HepG2 (cell line): ENCODE data around the gene STPG4. TPM values are rescaled to one million over a fixed set of nuclear protein-coding genes. Genes with fewer than 3 reads are reported as not detected.
A peak's percentile ranks its signal among the peaks of the same experiment; 100 is the strongest.

ENCODE experiments used
- ATAC-seq: fragments of 200-7000 bp; cut with Tn5 transposase; 3 replicates; pipeline ENCODE4 v1.9.1; 2020; ENCODE audit warnings: mild to moderate bottlenecking, moderate library complexity
- BruUV-seq: library from RNA; stranded (reverse); fragments of 400-500 nt; replicated peaks from 2 replicates; lab custom pipeline; 2021; lab: Mats Ljungman, UMichigan
- CTCF ChIA-PET: fragments of 300-600 bp; formaldehyde crosslinking; extraction: SDS; loops from one replicate; lab custom pipeline; 2021; ENCODE audit warnings: low total read pairs, inconsistent platforms, low intra/inter-chr PET ratio; lab: Yijun Ruan, JAX
- POLR2A ChIA-PET: fragments of 350-600 bp; sonication (Branson Sonifier 250); formaldehyde crosslinking; loops from one replicate; lab custom pipeline; 2020; ENCODE audit warnings: antibody characterized with exemption, inconsistent platforms; lab: Yijun Ruan, JAX
- DNase-seq: peaks from one replicate; pipeline ENCODE4 v3.0.0-alpha.2; 2015; ENCODE audit warnings: low spot score
- FAIRE-seq: peaks from 3 replicates; lab custom pipeline; 2011; peaks lifted over from hg19 to GRCh38; lab: Jason Lieb, UNC
- H2AFZ ChIP-seq: one replicate; pipeline ENCODE4 v1.6.1; 2011; ENCODE audit warnings: low read length, inconsistent platforms
- H3K27ac ChIP-seq: fragments of 300-600 bp; 3 replicates; pipeline ENCODE4 v1.8.0; 2011; ENCODE audit warnings: mixed run types, mild to moderate bottlenecking, mixed read lengths, low read length, inconsistent platforms; ENCODE audit not compliant: insufficient read depth; ENCODE audit errors: extremely low read length
- H3K27me3 ChIP-seq, 2 experiments: fragments of 200-600 bp in 1 of 2; 2 replicates in 1 of 2; 3 replicates in 1 of 2; pipeline versions ENCODE4 v1.6.0 to v1.8.0; 2011; ENCODE audit warnings: low read length in 2 of 2, mild to moderate bottlenecking in 2 of 2, moderate library complexity in 2 of 2, inconsistent platforms in 1 of 2; ENCODE audit not compliant: insufficient read depth in 2 of 2, control insufficient read depth in 1 of 2
- H3K36me3 ChIP-seq, 2 experiments: fragments of 200-600 bp in 1 of 2; replicated peaks in 1 of 2; 2 replicates in 1 of 2; 3 replicates in 1 of 2; pipeline versions ENCODE4 v1.5.1 to v1.8.0; 2011; ENCODE audit warnings: low read length in 2 of 2, inconsistent platforms in 1 of 2; ENCODE audit not compliant: insufficient read depth in 2 of 2, control insufficient read depth in 1 of 2
- H3K4me1 ChIP-seq: 2 replicates; pipeline ENCODE4 v1.5.1; 2012; ENCODE audit warnings: low read length, inconsistent platforms; ENCODE audit not compliant: insufficient read depth
- H3K4me2 ChIP-seq: 2 replicates; pipeline ENCODE4 v1.6.0; 2011; ENCODE audit warnings: low read depth, low read length, inconsistent platforms
- H3K4me3 ChIP-seq, 3 experiments: fragments of 200-600 bp in 1 of 3; sonication (generic), shearing (Covaris generic) in 1 of 3; replicated peaks in 1 of 3; 2 replicates each; pipeline ENCODE4 v1.5.1; 2011 to 2016; ENCODE audit warnings: low read length in 3 of 3, inconsistent platforms in 2 of 3, low read depth in 2 of 3, mild to moderate bottlenecking in 2 of 3, control low read depth in 1 of 3, mixed read lengths in 1 of 3; ENCODE audit not compliant: insufficient read depth in 1 of 3
- H3K79me2 ChIP-seq: one replicate; pipeline ENCODE4 v1.6.1; 2011; ENCODE audit warnings: low read length, inconsistent platforms; ENCODE audit not compliant: insufficient read depth
- H3K9ac ChIP-seq: 2 replicates; pipeline ENCODE4 v1.6.0; 2011; ENCODE audit warnings: mild to moderate bottlenecking, low read depth, low read length, inconsistent platforms; ENCODE audit not compliant: insufficient read depth
- H3K9me3 ChIP-seq: 2 replicates; pipeline ENCODE4 v1.5.1; 2012; ENCODE audit warnings: mild to moderate bottlenecking, low read length
- H4K20me1 ChIP-seq: 2 replicates; pipeline ENCODE4 v1.6.0; 2011; ENCODE audit warnings: inconsistent platforms, mild to moderate bottlenecking, low read length, moderate library complexity; ENCODE audit not compliant: insufficient read depth
- ARNTL ChIP-seq: sonication (generic); formaldehyde crosslinking; IDR thresholded peaks from 2 replicates; pipeline ENCODE4 v1.4.0; 2020; ENCODE audit warnings: mild to moderate bottlenecking, missing genetic modification reagents
- KAT2B ChIP-seq: fragments of 150-350 bp; IDR thresholded peaks from 2 replicates; pipeline ENCODE4 v1.6.1; 2014; ENCODE audit warnings: low read depth, low read length, borderline replicate concordance
- MLLT10 ChIP-seq: sonication (generic); formaldehyde crosslinking; IDR thresholded peaks from 2 replicates; pipeline ENCODE4 v1.4.0; 2020; ENCODE audit warnings: missing genetic modification reagents
- SMAD1 ChIP-seq: sonication (generic); formaldehyde crosslinking; IDR thresholded peaks from 2 replicates; pipeline ENCODE4 v1.4.0; 2020; ENCODE audit warnings: missing genetic modification reagents, low read depth, mild to moderate bottlenecking, borderline replicate concordance
- SMAD9 ChIP-seq: sonication (generic); formaldehyde crosslinking; IDR thresholded peaks from 2 replicates; pipeline ENCODE4 v1.5.1; 2020; ENCODE audit warnings: mild to moderate bottlenecking, missing genetic modification reagents
- ZNF225 ChIP-seq: sonication (generic); formaldehyde crosslinking; IDR thresholded peaks from 2 replicates; pipeline ENCODE4 v1.4.0; 2020; ENCODE audit warnings: mild to moderate bottlenecking, missing genetic modification reagents
- ZNF432 ChIP-seq: sonication (generic); formaldehyde crosslinking; IDR thresholded peaks from 2 replicates; pipeline ENCODE4 v1.5.0; 2020; ENCODE audit warnings: missing genetic modification reagents, mild to moderate bottlenecking, borderline replicate concordance
- ZNF441 ChIP-seq: sonication (generic); formaldehyde crosslinking; IDR thresholded peaks from 2 replicates; pipeline ENCODE4 v1.7.0; 2021; ENCODE audit warnings: missing genetic modification reagents, borderline replicate concordance
- WGBS: methylation state at CpG from one replicate; pipeline ENCODE4 v1.1.6; 2017; ENCODE audit warnings: low lambda C conversion rate; 5-methylcytosine and 5-hydroxymethylcytosine counted together
- in situ Hi-C: cut with HindIII; loops from 2 replicates; pipeline ENCODE4 v1.10.0; 2017; ENCODE audit warnings: low pct_unique_long_range_greater_than_20kb; ENCODE audit not compliant: extremely low pct_ligation_motif_present
- intact Hi-C: fragments of 100-400 bp; cut with micrococcal nuclease; formaldehyde crosslinking; loops from one replicate; pipeline ENCODE4 v1.10.0; 2022; ENCODE audit not compliant: unreplicated experiment
- polyA plus RNA-seq, 8 experiments: library from polyadenylated mRNA; depleted of rRNA in 3 of 8; stranded (reverse) in 7 of 8; unstranded in 1 of 8; fragments of >200 nt; fragmentation: Illumina TruSeq in 4 of 8; extraction: Trizol in 4 of 8; gene quantifications; 2 replicates each; pipeline versions ENCODE4 v1.2.1 to v1.2.3, GENCODE V29; 2011 to 2016; ENCODE audit warnings: low read depth in 4 of 8, missing spikeins in 1 of 8, mixed read lengths in 1 of 8; ENCODE audit not compliant: insufficient read depth in 1 of 8
- total RNA-seq, 5 experiments: library from RNA; depleted of rRNA; stranded (reverse); fragments of >200 nt; fragmentation: Illumina TruSeq; extraction: Trizol; gene quantifications; 2 replicates each; pipeline ENCODE4 v1.2.3, GENCODE V29; 2016; ENCODE audit warnings: low read depth in 1 of 5
- TF ChIP-seq, protein P1 (sequence below): sonication (generic); formaldehyde crosslinking; IDR thresholded peaks from 2 replicates; pipeline ENCODE4 v1.5.0; 2020; ENCODE audit warnings: mild to moderate bottlenecking, missing genetic modification reagents, borderline replicate concordance
- TF ChIP-seq, protein P2 (sequence below): sonication (generic); formaldehyde crosslinking; IDR thresholded peaks from 2 replicates; pipeline ENCODE4 v1.5.1; 2020; ENCODE audit warnings: mild to moderate bottlenecking, missing genetic modification reagents

Gene STPG4
- total and polyA plus RNA-seq, 2 of the 13 experiments (the other 11 are each of a cell fraction or from before 2014, with no cell fraction given): 0.11 to 0.15 TPM

GRCh38 chr2:47119001-47119400, 36.1 kb downstream of the STPG4 start:
- no peaks in the 10 kb centered on the region for H3K79me2 ChIP-seq
- no peak for TF ChIP-seq ARNTL (CRISPR knock-in tag)
- no peak for TF ChIP-seq ZNF225 (CRISPR knock-in tag)
- TF ChIP-seq KAT2B: no peak
- TF ChIP-seq, all 625 proteins: peak for 0
- Histone ChIP-seq H3K9ac (no peak overlapping the region), H4K20me1 (no peaks in the 10 kb centered on the region), H3K4me3 (no peak overlapping the region), H3K27ac (no peak overlapping the region), H3K4me1 (peaks cover 33% of the 10 kb centered on the region), H2AFZ (no peak overlapping the region), H3K9me3 (no peaks in the 10 kb centered on the region), H3K4me2 (no peak overlapping the region), H3K27me3 (0 out of 5 replicates have a peak, but pooled peaks cover 0 to 2% of the 10 kb centered on the region in 2 experiments), H3K36me3 (no peaks in the 10 kb centered on the region)
- CTCF ChIA-PET: no interaction called here
- FAIRE-seq: no peak
- POLR2A ChIA-PET: no interaction called here
- intact Hi-C loops: loop anchor here (5.0 kb wide), 1 partner anchor 42 kb away; no protein-coding TSS in a partner anchor
- BruUV-seq: no TSS peak
- ATAC-seq: peak; percentile 26; the same call in 1 of the 3 replicates
- no peak for DNase-seq
- WGBS: 12% methylated on average over 2 of the region's 2 CpGs
- in situ Hi-C loops: no loop called here

DNA sequence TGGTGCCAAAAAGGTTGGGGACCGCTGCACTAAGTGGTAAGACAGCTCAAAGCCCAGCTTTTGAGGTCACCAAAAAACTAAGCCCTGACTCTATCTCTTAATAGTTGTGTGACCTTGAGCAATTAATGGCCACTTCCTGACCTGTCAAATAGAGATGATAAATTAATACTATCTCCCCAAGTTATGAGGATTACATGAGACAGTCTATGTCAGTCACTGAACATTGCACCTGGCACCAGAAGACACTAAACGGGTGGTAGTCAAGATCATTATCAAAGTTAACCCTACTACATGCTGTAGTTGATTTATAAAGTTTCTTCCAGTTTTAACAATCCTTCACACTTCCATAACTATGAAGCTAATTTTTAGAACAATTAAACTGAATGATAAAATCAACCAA, 36.5 kb downstream of the STPG4 start:
- intact Hi-C loops (loop anchor here (5.0 kb wide), 1 partner anchor 41 kb away; no protein-coding TSS in a partner anchor), in situ Hi-C loops (no loop called here)
- WGBS: 25% methylated on average over 2 of the region's 2 CpGs
- Histone ChIP-seq H4K20me1 (no peaks in the 10 kb centered on the region), H3K9ac (no peak overlapping the region), H3K4me1 (peaks cover 33% of the 10 kb centered on the region), H3K4me3 (no peak overlapping the region), H3K4me2 (no peak overlapping the region), H3K79me2 (no peaks in the 10 kb centered on the region), H3K36me3 (no peaks in the 10 kb centered on the region), H2AFZ (no peak overlapping the region), H3K9me3 (no peaks in the 10 kb centered on the region), H3K27me3 (0 out of 5 replicates have a peak, but pooled peaks cover 0 to 2% of the 10 kb centered on the region in 2 experiments), H3K27ac (no peak overlapping the region)
- TF ChIP-seq, protein P1, sequence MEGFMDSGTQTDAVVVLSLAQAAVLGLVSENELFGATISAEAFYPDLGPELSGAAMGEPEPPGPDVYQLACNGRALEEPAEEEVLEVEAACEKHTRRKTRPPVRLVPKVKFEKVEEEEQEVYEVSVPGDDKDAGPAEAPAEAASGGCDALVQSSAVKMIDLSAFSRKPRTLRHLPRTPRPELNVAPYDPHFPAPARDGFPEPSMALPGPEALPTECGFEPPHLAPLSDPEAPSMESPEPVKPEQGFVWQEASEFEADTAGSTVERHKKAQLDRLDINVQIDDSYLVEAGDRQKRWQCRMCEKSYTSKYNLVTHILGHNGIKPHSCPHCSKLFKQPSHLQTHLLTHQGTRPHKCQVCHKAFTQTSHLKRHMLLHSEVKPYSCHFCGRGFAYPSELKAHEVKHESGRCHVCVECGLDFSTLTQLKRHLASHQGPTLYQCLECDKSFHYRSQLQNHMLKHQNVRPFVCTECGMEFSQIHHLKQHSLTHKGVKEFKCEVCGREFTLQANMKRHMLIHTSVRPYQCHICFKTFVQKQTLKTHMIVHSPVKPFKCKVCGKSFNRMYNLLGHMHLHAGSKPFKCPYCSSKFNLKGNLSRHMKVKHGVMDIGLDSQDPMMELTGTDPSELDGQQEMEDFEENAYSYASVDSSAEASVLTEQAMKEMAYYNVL: no peak
- TF ChIP-seq SMAD9 (CRISPR knock-in tag) (no peak), ZNF432 (CRISPR knock-in tag) (no peak), ZNF441 (CRISPR knock-in tag) (no peak), MLLT10 (no peak), SMAD1 (CRISPR knock-in tag) (no peak)
- TF ChIP-seq, protein P2, sequence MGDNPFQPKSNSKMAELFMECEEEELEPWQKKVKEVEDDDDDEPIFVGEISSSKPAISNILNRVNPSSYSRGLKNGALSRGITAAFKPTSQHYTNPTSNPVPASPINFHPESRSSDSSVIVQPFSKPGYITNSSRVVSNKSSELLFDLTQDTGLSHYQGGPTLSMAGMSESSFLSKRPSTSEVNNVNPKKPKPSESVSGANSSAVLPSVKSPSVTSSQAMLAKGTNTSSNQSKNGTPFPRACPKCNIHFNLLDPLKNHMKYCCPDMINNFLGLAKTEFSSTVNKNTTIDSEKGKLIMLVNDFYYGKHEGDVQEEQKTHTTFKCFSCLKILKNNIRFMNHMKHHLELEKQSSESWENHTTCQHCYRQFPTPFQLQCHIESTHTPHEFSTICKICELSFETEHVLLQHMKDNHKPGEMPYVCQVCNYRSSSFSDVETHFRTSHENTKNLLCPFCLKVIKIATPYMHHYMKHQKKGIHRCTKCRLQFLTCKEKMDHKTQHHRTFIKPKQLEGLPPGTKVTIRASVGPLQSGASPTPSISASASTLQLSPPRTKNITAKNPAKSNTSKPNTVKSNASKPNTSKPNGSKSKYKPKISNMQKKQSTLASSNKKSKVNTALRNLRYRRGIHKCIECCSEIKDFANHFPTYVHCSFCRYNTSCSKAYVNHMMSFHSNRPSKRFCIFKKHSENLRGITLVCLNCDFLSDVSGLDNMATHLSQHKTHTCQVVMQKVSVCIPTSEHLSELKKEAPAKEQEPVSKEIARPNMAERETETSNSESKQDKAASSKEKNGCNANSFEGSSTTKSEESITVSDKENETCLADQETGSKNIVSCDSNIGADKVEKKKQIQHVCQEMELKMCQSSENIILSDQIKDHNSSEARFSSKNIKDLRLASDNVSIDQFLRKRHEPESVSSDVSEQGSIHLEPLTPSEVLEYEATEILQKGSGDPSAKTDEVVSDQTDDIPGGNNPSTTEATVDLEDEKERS (CRISPR knock-in tag): no peak
- FAIRE-seq: no peak
- POLR2A ChIA-PET: no interaction called here
- DNase-seq: no peak
- BruUV-seq: no TSS peak
- no peak for ATAC-seq
- CTCF ChIA-PET: no interaction called here
